Karpas-422 (cell line): ENCODE measurements around the gene MBNL2. TPM values are rescaled to one million over a fixed set of nuclear protein-coding genes. Genes with fewer than 3 reads are reported as not detected.

Experiments used
- DNase-seq: peaks from one replicate; pipeline ENCODE4 v3.0.0-alpha.2; 2015
- H2AFZ ChIP-seq: fragments of 200-600 bp; sonication (generic); 2 replicates; pipeline ENCODE4 v1.6.1; 2014; ENCODE audit warnings: antibody characterized with exemption, low read length, mixed read lengths
- H3K27ac ChIP-seq: fragments of 200-600 bp; sonication (generic); 2 replicates; pipeline ENCODE4 v1.5.1; 2014; ENCODE audit warnings: mild to moderate bottlenecking, low read length, moderate library complexity
- H3K27me3 ChIP-seq: fragments of 200-600 bp; sonication (generic); 2 replicates; pipeline ENCODE4 v1.6.1; 2014; ENCODE audit warnings: low read length, mixed read lengths
- H3K36me3 ChIP-seq: fragments of 200-600 bp; sonication (generic); 2 replicates; pipeline ENCODE4 v1.6.1; 2014; ENCODE audit warnings: low read length, mixed read lengths; ENCODE audit not compliant: insufficient read depth
- H3K4me1 ChIP-seq: fragments of 200-600 bp; sonication (generic); 2 replicates; pipeline ENCODE4 v1.6.1; 2014; ENCODE audit warnings: mild to moderate bottlenecking, low read length, mixed read lengths
- H3K4me2 ChIP-seq: fragments of 200-600 bp; sonication (generic); 2 replicates; pipeline ENCODE4 v1.6.1; 2014; ENCODE audit warnings: low read length, low read depth, mild to moderate bottlenecking; ENCODE audit not compliant: poor library complexity, severe bottlenecking
- H3K4me3 ChIP-seq: fragments of 200-600 bp; sonication (generic); 2 replicates; pipeline ENCODE4 v1.5.1; 2014; ENCODE audit warnings: mild to moderate bottlenecking, antibody characterized with exemption, low read length, mixed read lengths
- H3K79me2 ChIP-seq: fragments of 200-600 bp; sonication (generic); 2 replicates; pipeline ENCODE4 v1.6.1; 2014; ENCODE audit warnings: mild to moderate bottlenecking, low read length, mixed read lengths
- H3K9ac ChIP-seq: fragments of 200-600 bp; sonication (generic); 2 replicates; pipeline ENCODE4 v1.6.0; 2014; ENCODE audit warnings: low read length
- H3K9me2 ChIP-seq: fragments of 200-600 bp; sonication (generic), shearing (Covaris generic); replicated peaks from 2 replicates; pipeline ENCODE4 v1.6.0; 2014; ENCODE audit warnings: mild to moderate bottlenecking, low read length, moderate library complexity; ENCODE audit not compliant: insufficient read depth
- H3K9me3 ChIP-seq: fragments of 300-700, 200-600 bp; sonication (generic); 2 replicates; pipeline ENCODE4 v1.6.1; 2014; ENCODE audit warnings: low read length, mixed read lengths
- H4K20me1 ChIP-seq: fragments of 200-600 bp; sonication (generic); 2 replicates; pipeline ENCODE4 v1.6.1; 2014; ENCODE audit warnings: mild to moderate bottlenecking, antibody characterized with exemption, low read length, low read depth; ENCODE audit not compliant: insufficient read depth
- total RNA-seq: library from RNA; depleted of rRNA; stranded (reverse); fragments of >200 nt; shearing (Covaris generic); gene quantifications from 2 replicates; pipeline ENCODE4 v1.2.3, GENCODE V29; 2014; ENCODE audit warnings: low replicate concordance

The MBNL2 gene
- total RNA-seq, 1 experiment from 2014 or later: 8.5 TPM

DNA sequence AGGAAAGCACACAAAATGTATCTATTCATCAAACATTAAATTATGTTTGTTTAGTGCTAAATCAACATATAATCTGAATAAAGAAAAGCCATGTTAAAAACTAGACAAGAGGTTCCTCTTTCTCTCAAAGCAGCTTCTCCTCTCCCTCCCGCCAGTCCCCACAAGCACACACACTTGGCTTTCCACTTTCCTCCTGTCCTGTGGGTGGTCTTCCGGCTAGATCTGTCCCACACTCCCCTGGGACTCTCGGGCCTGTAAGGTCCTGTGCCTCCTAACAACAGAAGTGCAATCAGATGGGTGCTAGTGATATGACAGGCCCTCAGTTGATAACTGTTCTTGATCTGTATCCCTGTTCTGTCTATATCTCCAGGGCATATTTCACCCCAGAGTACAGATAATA lies 166.2 kb downstream of the MBNL2 start:
- no peak overlapping the region for H3K27ac ChIP-seq
- H3K79me2 ChIP-seq: no peaks in the 10 kb centered on the region
- no peak overlapping the region for H3K4me3 ChIP-seq
- H3K4me1 ChIP-seq: no peaks in the 10 kb centered on the region
- H3K9me2 ChIP-seq: no peaks in the 10 kb centered on the region
- no peak overlapping the region for H2AFZ ChIP-seq
- H3K9ac ChIP-seq: no peak overlapping the region
- H3K36me3 ChIP-seq: no peaks in the 10 kb centered on the region
- H3K9me3 ChIP-seq: no peaks in the 10 kb centered on the region
- no peak overlapping the region for H3K4me2 ChIP-seq
- no peaks in the 10 kb centered on the region for H3K27me3 ChIP-seq
- H4K20me1 ChIP-seq: no peaks in the 10 kb centered on the region
- DNase-seq: no peak

DNA sequence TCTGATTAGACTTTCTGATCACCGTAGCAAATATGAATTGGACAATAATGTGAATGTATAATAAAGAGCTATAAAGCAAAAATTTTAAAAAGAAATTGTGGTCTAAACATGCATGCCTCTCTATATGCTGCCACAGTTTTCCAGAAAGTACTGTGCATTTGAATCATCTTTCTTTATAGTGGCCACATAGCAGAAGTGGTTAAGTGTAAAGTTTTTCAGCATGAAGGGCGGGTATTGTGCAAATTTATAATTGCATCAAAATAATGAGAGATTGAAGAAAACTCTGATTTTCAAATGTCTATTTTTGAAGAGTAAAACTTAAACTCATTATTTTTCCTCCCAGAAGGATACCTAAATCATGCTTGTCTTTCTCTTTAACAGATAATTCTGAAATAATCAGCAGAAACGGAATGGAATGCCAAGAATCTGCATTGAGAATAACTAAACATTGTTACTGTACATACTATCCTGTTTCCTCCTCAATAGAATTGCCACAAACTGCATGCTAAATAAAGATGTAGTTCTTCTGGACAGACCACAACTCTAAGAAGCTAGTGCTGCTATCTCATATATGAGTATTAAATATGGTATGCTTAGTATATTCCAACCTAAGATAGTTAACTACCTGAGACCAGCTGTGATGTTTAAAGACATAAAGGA lies 168.9 kb downstream of the MBNL2 start:
- no peak overlapping the region for H3K27ac ChIP-seq
- H3K4me1 ChIP-seq: no peaks in the 10 kb centered on the region
- H4K20me1 ChIP-seq: no peaks in the 10 kb centered on the region
- no peak overlapping the region for H3K9ac ChIP-seq
- no peak overlapping the region for H2AFZ ChIP-seq
- H3K36me3 ChIP-seq: no peaks in the 10 kb centered on the region
- no peak overlapping the region for H3K4me3 ChIP-seq
- H3K9me3 ChIP-seq: no peaks in the 10 kb centered on the region
- H3K27me3 ChIP-seq: no peaks in the 10 kb centered on the region
- H3K79me2 ChIP-seq: no peaks in the 10 kb centered on the region
- no peaks in the 10 kb centered on the region for H3K9me2 ChIP-seq
- H3K4me2 ChIP-seq: no peak overlapping the region
- DNase-seq: no peak

DNA sequence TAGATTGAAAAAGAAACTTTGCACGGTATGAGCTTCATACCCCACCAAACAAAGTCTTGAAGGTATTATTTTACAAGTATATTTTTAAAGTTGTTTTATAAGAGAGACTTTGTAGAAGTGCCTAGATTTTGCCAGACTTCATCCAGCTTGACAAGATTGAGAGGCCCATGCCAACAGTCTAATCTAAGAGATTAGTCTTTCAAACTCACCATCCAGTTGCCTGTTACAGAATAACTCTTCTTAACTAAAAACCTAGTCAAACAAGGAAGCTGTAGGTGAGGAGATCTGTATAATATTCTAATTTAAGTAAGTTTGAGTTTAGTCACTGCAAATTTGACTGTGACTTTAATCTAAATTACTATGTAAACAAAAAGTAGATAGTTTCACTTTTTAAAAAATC lies 169.9 kb downstream of the MBNL2 start:
- Histone ChIP-seq H3K79me2 (no peaks in the 10 kb centered on the region), H2AFZ (no peak overlapping the region), H3K4me2 (no peak overlapping the region), H3K36me3 (no peaks in the 10 kb centered on the region), H3K9ac (no peak overlapping the region), H3K9me2 (no peaks in the 10 kb centered on the region), H3K4me1 (no peaks in the 10 kb centered on the region), H3K4me3 (no peak overlapping the region), H3K9me3 (no peaks in the 10 kb centered on the region), H3K27ac (no peak overlapping the region), H3K27me3 (no peaks in the 10 kb centered on the region), H4K20me1 (no peaks in the 10 kb centered on the region)
- no peak for DNase-seq

DNA sequence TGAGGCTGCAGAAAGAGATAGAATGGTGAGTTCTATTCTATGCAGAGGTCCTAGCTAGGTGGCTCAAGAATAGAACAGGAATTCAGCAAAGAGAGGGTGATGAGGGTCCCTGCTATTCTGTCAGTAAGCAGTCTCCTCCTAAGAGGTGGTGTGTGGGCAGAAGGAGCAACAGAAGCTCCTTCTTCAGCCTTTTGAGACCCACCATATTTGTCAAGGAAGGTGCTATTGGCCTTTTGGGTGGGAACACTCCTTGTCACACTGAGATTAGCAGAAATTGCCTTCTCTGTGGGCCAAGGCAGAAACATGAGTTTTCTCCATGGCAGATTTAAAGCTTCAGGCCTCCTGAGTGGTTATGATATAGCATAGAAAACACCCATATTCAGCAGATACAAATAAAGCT lies 172.4 kb downstream of the MBNL2 start:
- Histone ChIP-seq H3K9ac (no peak overlapping the region), H2AFZ (no peak overlapping the region), H4K20me1 (no peaks in the 10 kb centered on the region), H3K79me2 (no peaks in the 10 kb centered on the region), H3K27ac (no peak overlapping the region), H3K4me3 (no peak overlapping the region), H3K36me3 (no peaks in the 10 kb centered on the region), H3K9me3 (no peaks in the 10 kb centered on the region), H3K4me2 (no peak overlapping the region), H3K27me3 (no peaks in the 10 kb centered on the region), H3K4me1 (no peaks in the 10 kb centered on the region), H3K9me2 (no peaks in the 10 kb centered on the region)
- DNase-seq: no peak

DNA sequence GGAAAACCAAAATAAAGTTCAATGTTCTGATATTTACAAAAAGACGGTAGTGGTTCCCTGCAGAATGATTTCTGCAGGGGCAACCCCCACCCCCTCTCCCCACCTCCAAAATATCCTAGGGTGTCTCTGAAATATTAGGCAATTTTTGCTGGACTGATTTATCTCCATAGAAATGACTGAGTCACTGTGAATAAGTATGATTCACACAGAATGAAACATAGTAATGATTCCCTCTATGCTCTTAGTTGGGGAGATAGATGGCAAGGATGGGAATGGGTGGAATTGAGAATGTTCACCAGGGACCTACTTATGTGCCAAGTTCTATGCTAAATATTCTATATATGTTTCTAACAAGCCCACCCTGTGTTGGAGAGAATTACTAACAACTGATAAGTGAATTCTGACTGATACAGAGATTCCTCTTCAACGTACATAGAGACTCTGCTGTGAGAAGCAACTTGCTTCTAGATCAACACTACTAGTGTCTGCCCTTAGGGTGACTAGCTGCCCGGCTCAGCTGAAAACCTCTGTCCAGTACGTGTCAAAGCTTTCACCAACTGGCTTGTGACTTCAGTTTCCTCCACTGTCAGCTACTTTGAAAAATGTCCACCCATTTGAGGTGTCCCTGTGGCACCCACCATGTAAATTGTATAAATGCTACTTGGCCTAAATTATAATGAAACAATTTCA lies 173.5 kb downstream of the MBNL2 start:
- Histone ChIP-seq H3K27me3 (no peaks in the 10 kb centered on the region), H3K4me3 (no peak overlapping the region), H3K9me3 (no peaks in the 10 kb centered on the region), H3K36me3 (no peaks in the 10 kb centered on the region), H3K9ac (no peak overlapping the region), H3K27ac (no peak overlapping the region), H2AFZ (no peak overlapping the region), H3K79me2 (no peaks in the 10 kb centered on the region), H3K4me1 (no peaks in the 10 kb centered on the region), H3K4me2 (no peak overlapping the region), H3K9me2 (no peaks in the 10 kb centered on the region), H4K20me1 (no peaks in the 10 kb centered on the region)
- no peak for DNase-seq

DNA sequence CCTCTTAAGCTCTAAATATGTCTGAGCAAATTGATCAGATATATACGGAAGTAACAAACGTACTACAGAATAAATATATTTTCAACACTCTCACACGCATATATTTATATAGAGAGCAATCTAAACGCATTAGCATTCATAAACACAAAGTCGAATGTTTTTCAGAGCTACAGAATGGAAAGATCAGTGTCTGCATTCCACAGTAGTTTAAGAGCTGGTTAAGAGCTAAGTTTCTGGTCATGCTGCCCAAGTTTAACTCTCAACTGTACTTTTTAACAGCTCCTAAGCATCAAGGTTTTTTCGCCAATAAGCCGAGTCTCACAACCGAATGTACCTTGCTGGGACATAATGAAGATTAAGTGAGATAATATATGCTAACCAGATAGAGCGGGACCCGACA lies 175.1 kb downstream of the MBNL2 start:
- no peaks in the 10 kb centered on the region for H3K79me2 ChIP-seq
- DNase-seq: no peak
- H3K9ac ChIP-seq: no peak overlapping the region
- H2AFZ ChIP-seq: no peak overlapping the region
- H4K20me1 ChIP-seq: no peaks in the 10 kb centered on the region
- no peaks in the 10 kb centered on the region for H3K4me1 ChIP-seq
- no peak overlapping the region for H3K27ac ChIP-seq
- no peaks in the 10 kb centered on the region for H3K36me3 ChIP-seq
- H3K4me3 ChIP-seq: no peak overlapping the region
- H3K4me2 ChIP-seq: no peak overlapping the region
- no peaks in the 10 kb centered on the region for H3K9me2 ChIP-seq
- H3K27me3 ChIP-seq: no peaks in the 10 kb centered on the region
- H3K9me3 ChIP-seq: no peaks in the 10 kb centered on the region

DNA sequence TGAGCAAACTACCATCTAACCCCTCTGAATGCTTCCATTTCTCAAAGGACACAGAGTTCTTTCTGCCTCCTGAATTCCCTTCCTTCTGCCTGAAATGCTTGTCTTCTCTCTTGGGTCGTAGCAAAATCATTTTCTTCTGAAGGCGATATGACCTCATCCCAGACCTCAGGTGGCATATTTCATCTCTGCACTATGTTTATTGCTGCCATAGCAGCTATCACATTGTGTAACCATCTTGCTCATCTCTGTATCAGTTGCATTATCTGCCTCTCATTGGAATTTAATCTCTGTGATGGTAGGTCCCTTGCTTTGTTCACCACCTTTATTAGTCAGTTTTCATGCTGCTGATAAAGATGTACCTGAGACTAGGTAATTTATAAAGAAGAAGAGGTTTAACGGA lies 179.3 kb downstream of the MBNL2 start:
- DNase-seq: no peak
- no peaks in the 10 kb centered on the region for H3K9me3 ChIP-seq
- no peak overlapping the region for H3K4me3 ChIP-seq
- no peak overlapping the region for H3K27ac ChIP-seq
- no peaks in the 10 kb centered on the region for H3K4me1 ChIP-seq
- H4K20me1 ChIP-seq: no peaks in the 10 kb centered on the region
- no peak overlapping the region for H3K4me2 ChIP-seq
- H3K27me3 ChIP-seq: no peaks in the 10 kb centered on the region
- H3K79me2 ChIP-seq: no peaks in the 10 kb centered on the region
- H3K36me3 ChIP-seq: no peaks in the 10 kb centered on the region
- H3K9me2 ChIP-seq: no peaks in the 10 kb centered on the region
- no peak overlapping the region for H3K9ac ChIP-seq
- no peak overlapping the region for H2AFZ ChIP-seq

DNA sequence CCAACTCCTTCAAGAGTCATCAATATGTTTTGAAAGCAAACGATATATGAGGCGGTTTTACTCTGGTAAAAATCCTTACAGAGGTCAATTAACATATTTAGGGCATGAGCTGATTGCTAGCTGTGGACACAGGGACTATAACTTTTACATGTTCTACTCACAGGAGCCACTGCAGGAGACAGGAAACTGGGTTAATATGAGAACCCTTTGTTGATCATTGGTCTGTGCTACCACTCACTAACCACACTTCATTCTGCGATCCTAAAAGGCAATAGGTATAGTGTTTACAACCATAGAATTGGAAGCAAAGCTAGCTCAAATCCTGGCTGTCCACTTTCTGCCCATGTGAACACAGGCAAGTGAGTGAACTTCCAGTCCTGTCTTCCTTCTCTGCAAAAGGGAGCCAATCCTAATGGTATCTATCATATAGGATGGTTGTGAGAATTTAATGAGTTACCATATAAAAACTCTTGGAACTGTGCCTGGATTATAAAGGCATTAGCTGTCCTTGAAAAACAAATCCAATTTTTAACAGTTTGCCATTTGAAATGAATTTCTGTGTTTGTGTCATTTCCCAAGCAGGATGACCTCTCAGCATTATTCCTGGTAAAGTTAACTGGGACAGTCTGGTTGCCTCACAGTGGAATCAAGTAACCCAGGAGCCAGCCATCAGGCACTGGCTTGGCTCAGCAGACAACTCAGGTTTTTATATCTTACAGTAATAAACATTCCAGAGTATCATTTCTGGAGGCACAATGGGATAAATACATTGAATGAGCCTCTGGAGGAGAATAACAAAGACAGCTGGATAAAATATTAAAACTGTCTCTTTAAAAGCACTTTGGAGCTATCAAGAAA lies 182.0 kb downstream of the MBNL2 start:
- Histone ChIP-seq H3K79me2 (no peaks in the 10 kb centered on the region), H3K4me1 (no peaks in the 10 kb centered on the region), H3K9me2 (no peaks in the 10 kb centered on the region), H4K20me1 (no peaks in the 10 kb centered on the region), H3K4me3 (no peak overlapping the region), H3K27ac (no peak overlapping the region), H3K4me2 (no peak overlapping the region), H3K27me3 (no peaks in the 10 kb centered on the region), H2AFZ (no peak overlapping the region), H3K9ac (no peak overlapping the region), H3K9me3 (no peaks in the 10 kb centered on the region), H3K36me3 (no peaks in the 10 kb centered on the region)
- no peak for DNase-seq
